HG03521 (cell line): ENCODE measurements around the gene YOD1.

Source experiments
- ATAC-seq: cut with Tn5 transposase; IDR thresholded peaks from one replicate; pipeline ENCODE4 v1.9.1; 2021; ENCODE audit warnings: mild to moderate bottlenecking, moderate library complexity; ENCODE audit not compliant: unreplicated experiment

The YOD1 gene

GRCh38 chr1:207051191-207051943, at the start of gene YOD1:
Gene YOD1 (minus strand): TSS chr1:207051208. CDS start chr1:207051030, 178 bp downstream.
- no peak for ATAC-seq

GRCh38 chr1:207097871-207098324, 46.9 kb upstream of the YOD1 start:
- ATAC-seq = peak; percentile 62

GRCh38 chr1:207093944-207094343, 42.9 kb upstream of the YOD1 start:
- no peak for ATAC-seq

- no peak for ATAC-seq
Measured at GRCh38 chr1:207091200-207091908, 40.3 kb upstream of the YOD1 start.

- ATAC-seq = no peak
Measured at GRCh38 chr1:207089627-207090355, 38.8 kb upstream of the YOD1 start.

GRCh38 chr1:207088701-207089626, 38.0 kb upstream of the YOD1 start, which contains the start of gene C4BPB:
Gene C4BPB (plus strand): TSS chr1:207088860. CDS start chr1:207089532, 672 bp downstream.
- no peak for ATAC-seq

- ATAC-seq = no peak
Measured at GRCh38 chr1:207088161-207088560, 37.2 kb upstream of the YOD1 start.

GRCh38 chr1:207085887-207086286, 34.9 kb upstream of the YOD1 start:
- no peak for ATAC-seq

GRCh38 chr1:207084701-207085180, 33.7 kb upstream of the YOD1 start:
- ATAC-seq = no peak

GRCh38 chr1:207084232-207084631, 33.2 kb upstream of the YOD1 start:
- ATAC-seq = no peak

- ATAC-seq = no peak
Measured at GRCh38 chr1:207081806-207082205, 30.8 kb upstream of the YOD1 start.

GRCh38 chr1:207081088-207081487, 30.1 kb upstream of the YOD1 start:
- ATAC-seq = no peak

- no peak for ATAC-seq
Measured at GRCh38 chr1:207079706-207080241, 28.8 kb upstream of the YOD1 start.

GRCh38 chr1:207078578-207079132, 27.6 kb upstream of the YOD1 start:
- ATAC-seq = no peak

- no peak for ATAC-seq
Measured at GRCh38 chr1:207077470-207078377, 26.7 kb upstream of the YOD1 start.

GRCh38 chr1:207077012-207077411, 26.0 kb upstream of the YOD1 start:
- no peak for ATAC-seq

- no peak for ATAC-seq
Measured at GRCh38 chr1:207076181-207076955, 25.4 kb upstream of the YOD1 start.
